ENCODE measurements around the gene PTGES3. TPM values are rescaled to one million over a fixed set of nuclear protein-coding genes. Genes with fewer than 3 reads are reported as not detected.
"Not testable (repeated sequence)": the region's sequence is repeated elsewhere in the genome, so short reads cannot be mapped to it uniquely, and the experiment has no call there.

PTGES3 gene
- total RNA-seq, 4 donors from 2014 or later, result 73.5 to 115 (median 104) TPM

- peaks cover 0 to 43% (median 12%) of the 10 kb centered on the region in 3 donors for H3K4me1 ChIP-seq
- H3K36me3 ChIP-seq, result peaks cover 10 to 81% of the 10 kb centered on the region in 2 donors
- H3K9me3 ChIP-seq, result no peaks in the 10 kb centered on the region
- H3K27me3 ChIP-seq, result no peaks in the 10 kb centered on the region
- no peak for ATAC-seq
- TF ChIP-seq EP300 (IDR thresholded peaks at IDR 0.05), result no peak
- TF ChIP-seq, protein P1, sequence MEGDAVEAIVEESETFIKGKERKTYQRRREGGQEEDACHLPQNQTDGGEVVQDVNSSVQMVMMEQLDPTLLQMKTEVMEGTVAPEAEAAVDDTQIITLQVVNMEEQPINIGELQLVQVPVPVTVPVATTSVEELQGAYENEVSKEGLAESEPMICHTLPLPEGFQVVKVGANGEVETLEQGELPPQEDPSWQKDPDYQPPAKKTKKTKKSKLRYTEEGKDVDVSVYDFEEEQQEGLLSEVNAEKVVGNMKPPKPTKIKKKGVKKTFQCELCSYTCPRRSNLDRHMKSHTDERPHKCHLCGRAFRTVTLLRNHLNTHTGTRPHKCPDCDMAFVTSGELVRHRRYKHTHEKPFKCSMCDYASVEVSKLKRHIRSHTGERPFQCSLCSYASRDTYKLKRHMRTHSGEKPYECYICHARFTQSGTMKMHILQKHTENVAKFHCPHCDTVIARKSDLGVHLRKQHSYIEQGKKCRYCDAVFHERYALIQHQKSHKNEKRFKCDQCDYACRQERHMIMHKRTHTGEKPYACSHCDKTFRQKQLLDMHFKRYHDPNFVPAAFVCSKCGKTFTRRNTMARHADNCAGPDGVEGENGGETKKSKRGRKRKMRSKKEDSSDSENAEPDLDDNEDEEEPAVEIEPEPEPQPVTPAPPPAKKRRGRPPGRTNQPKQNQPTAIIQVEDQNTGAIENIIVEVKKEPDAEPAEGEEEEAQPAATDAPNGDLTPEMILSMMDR (IDR thresholded peaks at IDR 0.05), result no peak
- no peak for TF ChIP-seq POLR2AphosphoS5 (IDR thresholded peaks at IDR 0.05)
- no peak for TF ChIP-seq POLR2A (IDR thresholded peaks at IDR 0.05)
- 88 to 100% methylated on average over 1 to 2 of the region's 2 CpGs for WGBS, 2 donors (ENCODE audit: low coverage in 1 of 2)
- no peak overlapping the region for H3K4me3 ChIP-seq
- no peak overlapping the region for H3K27ac ChIP-seq
These were observed 26.4 kb upstream of the PTGES3 start for GRCh38 chr12:56714431-56714929.

GRCh38 chr12:56713345-56713744 is 25.3 kb upstream of the PTGES3 start:
- ATAC-seq, result no peak
- Histone ChIP-seq H3K27ac (no peak overlapping the region), H3K36me3 (peaks cover 10 to 70% of the 10 kb centered on the region in 2 donors), H3K9me3 (no peaks in the 10 kb centered on the region), H3K4me1 (peaks cover 0 to 32% (median 6%) of the 10 kb centered on the region in 3 donors), H3K27me3 (no peaks in the 10 kb centered on the region), H3K4me3 (no peak overlapping the region)
- TF ChIP-seq, protein P1 (IDR thresholded peaks at IDR 0.05), result no peak
- TF ChIP-seq POLR2A (IDR thresholded peaks at IDR 0.05) (no peak), POLR2AphosphoS5 (IDR thresholded peaks at IDR 0.05) (no peak), EP300 (IDR thresholded peaks at IDR 0.05) (no peak)
- 81 to 87% methylated on average over 3 of the region's 3 CpGs for WGBS, 2 donors (ENCODE audit: low coverage in 1 of 2)

- Histone ChIP-seq H3K36me3 (peaks cover 10 to 42% of the 10 kb centered on the region in 2 donors), H3K9me3 (no peaks in the 10 kb centered on the region), H3K4me1 (no peaks in the 10 kb centered on the region), H3K4me3 (no peak overlapping the region), H3K27me3 (no peaks in the 10 kb centered on the region), H3K27ac (no peak overlapping the region)
- ATAC-seq, result no peak
- 75 to 92% methylated on average over 2 to 4 of the region's 5 CpGs for WGBS, 2 donors (ENCODE audit: low coverage in 1 of 2)
- TF ChIP-seq POLR2A (IDR thresholded peaks at IDR 0.05), result no peak
- TF ChIP-seq EP300 (IDR thresholded peaks at IDR 0.05), result no peak
- TF ChIP-seq POLR2AphosphoS5 (IDR thresholded peaks at IDR 0.05), result no peak
- TF ChIP-seq, protein P1 (IDR thresholded peaks at IDR 0.05), result no peak
These were observed 21.8 kb upstream of the PTGES3 start for GRCh38 chr12:56709759-56710376.

DNA sequence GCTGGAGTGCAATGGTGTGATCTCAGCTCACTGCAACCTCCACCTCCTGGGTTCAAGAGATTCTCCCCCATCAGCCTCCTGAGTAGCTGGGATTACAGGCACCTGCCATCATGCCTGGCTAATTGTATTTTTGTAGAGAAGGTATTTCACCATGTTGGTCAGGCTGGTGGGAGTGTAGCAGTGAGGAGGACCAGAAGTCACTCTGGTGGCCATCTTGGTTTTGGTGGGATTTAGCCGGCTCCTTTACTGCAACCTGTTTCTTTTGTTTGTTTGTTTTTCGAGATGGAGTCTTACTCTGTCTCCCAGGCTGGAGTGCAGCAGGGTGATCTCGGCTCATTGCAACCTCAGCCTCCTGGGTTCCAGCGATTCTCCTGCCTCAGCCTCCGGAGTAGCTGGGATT is 16.4 kb upstream of the PTGES3 start:
- H3K4me3 ChIP-seq, ATAC-seq, H3K9me3 ChIP-seq, H3K27me3 ChIP-seq, H3K4me1 ChIP-seq, H3K36me3 ChIP-seq, H3K27ac ChIP-seq: not testable (repeated sequence)
- WGBS, 2 donors (ENCODE audit: low coverage in 1 of 2), result 60 to 80% methylated on average over 1 to 2 of the region's 5 CpGs

- Histone ChIP-seq H3K4me3 (no peak overlapping the region), H3K36me3 (no peaks in the 10 kb centered on the region), H3K4me1 (no peaks in the 10 kb centered on the region), H3K27ac (no peak overlapping the region), H3K9me3 (no peaks in the 10 kb centered on the region), H3K27me3 (no peaks in the 10 kb centered on the region)
- no peak for ATAC-seq
- WGBS, 2 donors (ENCODE audit: low coverage in 1 of 2), result 66 to 84% methylated on average over 3 of the region's 3 CpGs
- no peak for TF ChIP-seq POLR2A (IDR thresholded peaks at IDR 0.05)
- TF ChIP-seq, protein P1 (IDR thresholded peaks at IDR 0.05), result no peak
- TF ChIP-seq POLR2AphosphoS5 (IDR thresholded peaks at IDR 0.05), result no peak
- no peak for TF ChIP-seq EP300 (IDR thresholded peaks at IDR 0.05)
These were observed 11.1 kb upstream of the PTGES3 start for GRCh38 chr12:56699020-56699661.
